Measurements from ENCODE around the gene TRPC4AP. TPM values are rescaled to one million over a fixed set of nuclear protein-coding genes. Genes with fewer than 3 reads are reported as not detected.

Gene TRPC4AP
- total and polyA plus RNA-seq, 2 of the 8 experiments (the other 6 are each of a cell fraction or from before 2014, with no cell fraction given), result 73.1 to 74.8 TPM

- TF ChIP-seq CHD7 (IDR thresholded peaks at IDR 0.05; ENCODE audit: insufficient replicate concordance, low read length) (no peak), SIN3A (conservative IDR thresholded peaks at IDR 0.05 in 1 of 2, IDR thresholded peaks at IDR 0.05 in 1 of 2; ENCODE audit: low read depth in 1 of 2, low read length in 2 of 2) (no peak), SIRT6 (IDR thresholded peaks at IDR 0.05; ENCODE audit: low read length) (no peak), CREB1 (IDR thresholded peaks at IDR 0.05) (no peak)
Measured at GRCh38 chr20:35039146-35039545, 53.5 kb downstream of the TRPC4AP start (continued).

Measured in H1 (cell line).